Measurements from ENCODE around the gene GMPR2.
"Not testable (repeated sequence)": the region's sequence is repeated elsewhere in the genome, so short reads cannot be mapped to it uniquely, and the experiment has no call there.

GMPR2 gene

DNA sequence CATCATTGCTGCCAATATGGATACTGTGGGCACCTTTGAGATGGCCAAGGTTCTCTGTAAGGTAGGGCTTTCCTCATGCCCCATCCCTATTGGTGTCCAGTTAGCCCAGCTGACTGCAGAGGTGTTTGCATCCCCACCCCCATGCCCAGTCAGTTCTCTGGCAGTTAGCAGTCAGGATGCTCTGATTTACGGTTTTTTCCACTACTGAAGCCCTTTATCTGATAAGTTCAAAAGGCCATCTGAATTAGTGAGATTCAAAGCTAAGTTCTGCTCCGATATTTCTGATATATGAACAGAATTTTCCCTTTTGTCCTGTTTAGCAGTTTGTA, 773 bp downstream of the GMPR2 start:
- peak; percentile 29 for DNase-seq

DNA sequence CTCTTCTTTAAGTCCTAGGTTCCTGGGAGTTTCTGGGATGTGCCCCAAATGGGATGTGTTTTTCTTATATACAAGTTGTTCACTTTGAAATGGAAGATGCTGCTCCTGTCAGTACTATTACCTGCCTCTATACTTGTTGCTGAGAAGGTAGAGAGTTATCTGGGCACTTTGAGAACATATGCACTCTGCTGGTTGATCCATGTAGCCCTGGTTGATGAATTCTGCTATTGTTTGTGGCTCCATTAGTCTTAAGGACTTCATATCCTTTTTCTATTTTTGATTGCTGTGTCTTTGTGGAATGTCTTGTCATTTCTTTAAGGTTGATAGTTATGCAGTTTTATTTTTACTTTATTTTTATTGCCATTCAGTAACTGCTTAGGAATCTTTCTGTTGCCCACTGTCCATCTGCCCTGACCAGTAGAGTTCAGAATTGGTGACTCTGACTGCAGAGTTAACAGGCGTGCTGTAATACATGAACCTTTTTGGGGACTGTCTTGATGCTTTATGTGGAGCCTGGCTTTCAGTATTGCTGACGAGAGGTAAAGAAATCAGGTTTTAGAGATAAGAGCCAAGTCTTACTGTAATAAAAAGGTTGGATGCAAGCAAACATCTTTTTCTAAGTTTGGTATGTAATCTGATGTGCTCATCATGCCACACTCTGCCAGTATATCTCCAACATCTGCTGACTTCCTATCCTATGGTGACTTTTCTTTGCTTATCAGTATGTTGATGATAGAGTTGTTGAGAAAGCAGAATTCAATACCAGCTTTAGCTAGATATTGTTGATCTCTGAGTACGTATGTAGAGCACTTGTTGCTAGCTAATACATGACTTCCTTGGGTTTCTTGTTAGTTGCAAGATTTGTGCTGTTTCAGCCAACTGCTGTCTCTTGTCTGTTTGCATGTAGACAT, 1.6 kb downstream of the GMPR2 start:
- DNase-seq: no peak

DNA sequence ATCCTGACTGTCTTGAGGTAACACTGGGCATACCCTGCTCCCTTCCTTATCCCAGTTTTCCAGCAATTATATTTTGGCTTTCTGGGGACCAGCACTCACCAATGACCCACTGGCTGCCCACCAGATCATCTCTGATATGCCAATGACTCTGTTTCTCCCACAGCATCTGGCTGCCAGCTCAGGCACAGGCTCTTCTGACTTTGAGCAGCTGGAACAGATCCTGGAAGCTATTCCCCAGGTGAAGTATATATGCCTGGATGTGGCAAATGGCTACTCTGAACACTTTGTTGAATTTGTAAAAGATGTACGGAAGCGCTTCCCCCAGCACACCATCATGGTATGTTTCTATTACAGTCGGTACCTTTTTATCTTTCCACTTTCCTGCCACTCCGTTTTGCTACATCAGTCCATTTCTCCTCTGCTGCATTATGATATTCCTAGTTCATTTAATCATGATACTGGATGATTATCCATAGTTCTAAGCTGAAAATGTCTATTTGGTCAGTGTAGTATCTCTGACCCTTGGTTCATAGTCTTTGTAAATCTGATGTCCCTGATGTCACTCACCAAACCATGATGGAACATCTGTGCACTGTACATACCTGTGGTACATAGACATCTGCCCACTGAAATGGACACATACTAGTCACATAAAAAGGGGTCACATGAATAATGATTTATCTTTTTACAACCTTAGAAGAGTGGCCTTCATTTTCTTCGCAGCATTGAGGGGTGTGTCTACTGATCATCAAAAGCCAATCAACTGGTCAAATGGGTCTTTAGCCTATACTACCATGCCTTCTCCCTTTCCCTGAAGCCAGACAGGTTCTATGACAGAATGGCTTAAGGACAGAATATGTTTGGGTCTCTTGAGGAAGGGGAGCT, 3.3 kb downstream of the GMPR2 start:
- DNase-seq: no peak

DNA sequence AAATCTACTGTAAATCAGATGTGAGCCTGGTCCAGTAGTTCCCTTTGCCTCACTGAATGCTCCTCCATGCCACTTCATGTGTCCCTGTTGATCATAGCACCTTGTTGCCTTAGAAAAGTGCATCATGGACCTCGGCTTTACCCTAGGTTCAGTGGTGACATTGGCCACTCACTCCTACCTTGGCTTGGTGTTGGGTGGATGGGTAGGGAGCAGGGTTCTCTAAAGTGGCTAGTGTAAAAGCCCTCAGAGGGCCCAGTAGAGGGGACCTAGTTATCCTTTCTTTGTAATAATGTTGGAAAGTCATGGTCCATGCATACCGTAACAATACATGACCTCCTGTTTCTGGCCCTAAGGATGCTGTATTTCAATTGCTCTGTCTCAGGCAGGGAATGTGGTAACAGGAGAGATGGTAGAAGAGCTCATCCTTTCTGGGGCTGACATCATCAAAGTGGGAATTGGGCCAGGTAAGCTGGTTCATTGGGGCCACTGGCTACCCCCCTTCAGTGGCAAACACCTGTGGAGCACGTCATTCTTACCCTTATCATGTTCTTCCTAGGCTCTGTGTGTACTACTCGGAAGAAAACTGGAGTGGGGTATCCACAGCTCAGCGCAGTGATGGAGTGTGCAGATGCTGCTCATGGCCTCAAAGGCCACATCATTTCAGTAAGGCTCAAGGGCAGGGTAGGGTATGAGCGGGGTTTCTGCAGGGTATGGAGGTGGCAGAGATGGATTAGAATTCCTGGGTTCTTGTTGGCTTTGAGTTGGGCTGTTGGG, 4.1 kb downstream of the GMPR2 start:
- DNase-seq: no peak

DNA sequence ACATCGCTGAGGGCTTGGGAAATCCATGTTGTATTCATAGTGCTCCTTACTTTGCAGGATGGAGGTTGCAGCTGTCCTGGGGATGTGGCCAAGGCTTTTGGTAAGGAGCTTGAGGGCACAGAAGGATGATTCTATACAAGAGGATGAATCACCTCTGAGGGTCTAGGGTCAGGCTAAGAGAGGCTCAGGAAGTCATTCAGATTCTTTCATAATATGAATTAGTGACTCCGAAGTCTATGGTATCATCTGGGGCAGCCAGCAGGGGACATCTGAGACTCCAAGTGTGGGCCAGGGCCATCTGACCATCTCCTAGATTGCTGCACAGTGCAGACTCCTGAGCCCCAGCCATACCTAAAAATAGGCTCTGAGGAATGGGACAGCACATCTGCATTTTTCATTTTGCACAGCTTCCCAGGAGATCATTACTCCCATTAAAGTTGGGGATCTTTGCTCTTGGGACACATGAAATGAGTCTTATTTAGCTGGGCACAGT, 4.8 kb downstream of the GMPR2 start:
- no peak for DNase-seq

DNA sequence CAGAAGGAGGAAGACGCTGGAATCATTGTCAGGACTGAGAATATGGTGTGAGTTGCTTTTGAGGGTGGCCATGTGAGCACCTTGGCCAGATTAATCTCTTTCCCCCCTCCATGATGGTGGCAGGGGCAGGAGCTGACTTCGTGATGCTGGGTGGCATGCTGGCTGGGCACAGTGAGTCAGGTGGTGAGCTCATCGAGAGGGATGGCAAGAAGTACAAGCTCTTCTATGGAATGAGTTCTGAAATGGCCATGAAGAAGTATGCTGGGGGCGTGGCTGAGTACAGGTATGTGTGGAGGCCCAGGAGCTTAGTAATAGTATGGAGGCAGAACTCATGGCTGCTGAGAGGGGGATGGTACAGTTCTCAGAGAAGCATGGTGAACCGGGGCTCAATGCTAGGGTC, 5.4 kb downstream of the GMPR2 start:
- no peak for DNase-seq

DNA sequence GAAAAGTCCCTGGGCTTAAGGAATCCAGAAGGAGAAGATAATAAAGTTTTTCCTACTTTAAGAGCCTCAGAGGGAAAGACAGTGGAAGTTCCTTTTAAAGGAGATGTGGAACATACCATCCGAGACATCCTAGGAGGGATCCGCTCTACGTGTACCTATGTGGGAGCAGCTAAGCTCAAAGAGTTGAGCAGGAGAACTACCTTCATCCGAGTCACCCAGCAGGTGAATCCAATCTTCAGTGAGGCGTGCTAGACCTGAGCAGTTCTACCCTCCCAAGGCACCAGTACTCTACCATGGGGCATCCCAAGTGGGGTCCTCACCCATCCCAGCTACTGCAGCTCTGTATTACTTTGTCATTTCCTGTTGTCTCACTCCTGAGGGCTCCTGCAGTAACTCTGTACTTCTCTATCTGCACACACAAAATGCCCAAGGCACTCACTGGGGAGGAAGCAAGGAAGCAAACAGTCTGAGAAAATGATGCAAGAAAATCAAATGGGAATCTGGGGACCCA, 5.9 kb downstream of the GMPR2 start:
- no peak for DNase-seq

DNA sequence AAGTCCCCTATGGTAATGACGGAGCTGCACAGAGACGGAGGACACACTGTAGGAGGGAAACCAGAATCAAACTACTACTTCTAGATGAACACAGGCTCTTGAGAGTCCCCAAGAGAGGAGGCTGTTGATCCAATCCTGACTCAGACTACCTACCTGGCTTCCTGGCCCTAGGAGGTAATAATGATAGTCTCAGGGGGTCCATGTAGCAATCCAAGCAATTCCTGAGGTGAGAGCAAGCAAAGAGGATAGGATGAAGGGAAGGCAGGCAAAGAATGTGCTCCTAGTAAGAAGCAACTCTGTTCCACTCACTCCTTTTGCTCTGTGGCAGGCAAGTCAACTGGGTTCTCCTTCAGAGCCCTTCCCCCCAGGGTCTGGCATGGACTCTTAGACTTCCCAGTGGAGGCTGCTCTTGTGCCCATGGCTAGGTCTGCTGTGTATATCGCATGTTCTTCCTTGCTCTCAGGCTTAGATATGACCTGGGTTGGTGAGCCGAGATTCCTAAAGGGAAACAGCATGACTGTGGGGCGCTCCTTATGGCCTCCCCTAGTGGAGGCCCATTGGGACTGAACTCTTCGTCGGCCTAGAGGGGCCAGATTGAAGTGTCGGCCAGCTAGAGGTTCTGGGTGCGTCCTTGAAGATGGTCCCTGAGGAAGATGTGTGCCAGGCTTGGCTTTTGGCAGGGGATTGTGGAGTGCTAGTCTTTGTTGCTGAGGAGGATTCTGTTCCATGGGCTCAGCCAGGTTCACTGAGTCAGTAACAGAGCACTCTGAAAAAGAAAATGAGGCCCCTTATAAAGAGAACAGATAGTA, 7.6 kb downstream of the GMPR2 start:
- no peak for DNase-seq

DNA sequence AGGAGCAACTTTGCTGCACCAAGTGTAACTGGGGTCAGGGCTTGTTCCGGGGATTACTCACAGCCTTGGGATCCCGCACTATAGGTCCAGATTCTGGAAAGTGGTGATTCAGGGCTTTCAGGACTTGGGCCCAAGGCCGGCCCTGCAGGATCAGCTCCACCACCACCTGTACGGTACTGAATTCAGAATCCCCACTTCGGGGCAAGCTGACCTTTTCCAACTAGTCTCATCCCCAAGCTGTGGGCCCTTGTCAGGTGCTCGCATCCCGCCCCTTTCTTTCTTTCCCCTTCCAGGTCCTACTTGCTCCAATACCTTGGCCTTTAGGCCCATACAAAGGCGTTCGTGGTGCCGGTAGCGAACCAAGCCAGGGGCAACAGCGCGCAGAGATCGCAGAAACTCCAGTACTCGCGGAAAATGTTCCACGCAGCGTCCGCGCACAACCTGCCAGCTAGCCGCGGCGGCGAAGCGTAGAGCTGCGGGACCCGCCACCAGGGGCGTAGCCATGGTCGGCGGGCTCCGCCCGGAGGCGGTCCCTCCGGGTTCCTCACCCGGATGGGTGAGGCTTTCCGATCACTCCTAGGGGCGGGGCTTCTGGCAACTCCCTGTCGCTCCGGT, 9.2 kb downstream of the GMPR2 start:
- peak; percentile 95 for DNase-seq

DNA sequence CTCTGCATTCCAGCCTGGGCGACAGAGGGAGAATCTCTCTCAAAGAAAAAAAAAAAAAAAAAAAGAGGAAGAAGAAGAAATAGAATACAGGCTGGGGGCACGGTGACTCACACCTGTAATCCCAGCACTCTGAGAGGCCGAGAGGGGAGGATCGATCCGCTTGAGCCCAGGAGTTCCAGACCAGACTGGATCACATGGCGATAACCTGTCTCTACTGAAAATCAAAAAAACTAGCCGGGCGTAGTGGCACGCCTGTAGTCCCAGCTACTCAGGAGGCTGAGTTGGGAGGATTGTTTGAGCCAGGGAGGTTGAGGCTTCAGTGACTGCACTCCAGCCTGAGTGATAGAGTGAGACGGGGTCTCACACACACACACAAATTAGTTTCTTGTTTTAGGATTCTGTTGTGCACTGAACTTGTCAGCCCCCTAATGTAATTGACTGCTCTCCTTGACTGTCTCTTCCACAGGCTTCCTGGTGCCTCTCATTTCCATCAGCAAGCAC, 10.7 kb downstream of the GMPR2 start:
- no peak for DNase-seq

DNA sequence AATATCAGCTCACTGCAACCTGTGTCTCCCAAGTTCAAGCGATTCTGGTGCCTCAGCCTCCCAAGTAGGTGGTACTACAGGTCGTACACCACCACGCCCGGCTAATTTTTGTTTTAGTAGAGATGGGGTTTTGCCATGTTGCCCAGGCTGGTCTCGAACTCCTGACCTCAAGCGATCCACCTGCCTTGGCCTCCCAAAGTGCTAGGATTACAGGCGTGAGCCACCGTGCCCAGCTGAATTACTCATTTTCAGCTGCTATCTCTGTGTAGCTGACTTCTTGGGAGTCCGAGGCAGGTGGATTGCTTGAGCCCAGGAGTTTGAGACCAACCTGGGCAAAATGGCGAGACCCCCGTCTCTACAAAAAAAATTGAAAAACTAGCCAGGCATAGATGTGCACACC, 12.6 kb downstream of the GMPR2 start:
- DNase-seq: not testable (repeated sequence)

DNA sequence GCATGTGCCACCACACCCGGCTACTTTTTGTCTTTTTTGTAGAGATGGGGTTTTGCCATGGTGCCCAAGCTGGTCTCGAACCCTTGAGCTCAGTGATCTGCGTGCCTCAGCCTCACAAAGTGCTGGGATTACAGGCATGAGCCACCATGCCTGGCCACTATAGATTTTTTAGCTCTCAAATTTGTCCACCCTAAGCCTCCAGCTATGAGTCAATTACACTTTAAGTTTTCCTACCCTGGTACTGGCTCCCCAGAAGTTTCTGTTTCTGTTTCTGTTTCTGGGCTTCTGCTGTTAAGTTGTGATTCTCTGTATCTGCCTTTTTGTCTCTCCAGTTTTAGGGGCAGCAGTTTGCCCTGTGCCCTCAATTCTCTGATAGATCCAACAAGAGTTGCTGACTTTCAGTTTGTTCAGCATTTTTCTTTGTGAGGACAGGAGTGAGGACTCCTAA, 14.1 kb downstream of the GMPR2 start:
- DNase-seq: peak; percentile 82

DNA sequence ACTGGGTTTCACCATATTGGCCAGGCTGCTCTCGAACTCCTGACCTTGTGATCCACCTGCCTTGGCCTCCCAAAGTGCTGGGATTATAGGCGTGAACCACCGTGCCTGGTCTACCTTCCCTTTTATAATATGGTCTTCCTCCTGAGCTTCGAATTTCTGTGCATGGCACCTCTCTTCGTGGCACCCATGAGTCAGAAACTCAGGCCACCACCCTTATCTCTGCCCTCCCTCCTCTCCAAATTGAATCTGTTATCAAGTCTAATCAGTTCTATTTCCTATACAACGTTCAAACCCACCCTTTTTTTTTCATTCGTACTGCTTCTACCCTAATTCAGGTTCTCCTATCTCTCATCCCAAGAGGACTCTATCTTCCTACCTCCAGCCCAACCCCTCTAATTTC, 14.7 kb downstream of the GMPR2 start:
- peak; percentile 30 for DNase-seq

DNA sequence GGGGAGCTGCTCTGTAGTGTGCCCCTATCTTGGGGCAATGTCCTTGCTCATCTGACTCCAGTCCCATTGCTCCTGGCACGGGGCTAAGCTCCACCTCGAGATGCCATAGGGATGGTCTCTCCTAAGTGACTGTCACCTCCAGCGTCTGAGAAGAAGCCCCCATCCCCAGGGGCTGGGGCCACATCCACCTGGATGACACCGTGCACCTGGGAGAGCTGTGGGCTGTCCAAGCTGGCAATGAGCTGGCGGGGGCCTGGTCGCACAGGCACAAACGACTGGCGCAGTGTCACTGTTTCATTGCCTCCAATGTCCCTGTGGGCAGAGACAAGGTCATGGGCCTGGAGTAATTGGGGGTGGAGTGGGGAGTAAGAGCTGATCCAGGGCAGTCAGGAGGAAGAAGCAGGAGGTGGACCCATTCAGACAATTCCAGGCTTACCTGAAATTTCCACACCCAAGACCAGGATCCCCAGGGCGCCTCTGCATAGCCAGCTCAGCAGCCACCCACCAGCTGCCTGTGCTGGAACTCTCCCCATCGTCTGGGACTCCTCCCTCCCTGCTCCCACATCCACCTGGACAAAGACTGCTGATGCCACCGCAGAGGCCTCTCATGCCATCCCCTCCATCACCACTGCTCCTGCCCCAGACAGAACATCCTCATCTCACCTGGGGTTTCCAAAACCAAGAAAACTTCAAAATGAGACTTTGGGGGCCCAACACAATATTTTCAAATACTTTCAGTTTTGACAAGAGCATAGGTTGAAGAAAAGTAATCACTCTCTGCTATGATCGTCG, 16.7 kb downstream of the GMPR2 start:
- no peak for DNase-seq

DNA sequence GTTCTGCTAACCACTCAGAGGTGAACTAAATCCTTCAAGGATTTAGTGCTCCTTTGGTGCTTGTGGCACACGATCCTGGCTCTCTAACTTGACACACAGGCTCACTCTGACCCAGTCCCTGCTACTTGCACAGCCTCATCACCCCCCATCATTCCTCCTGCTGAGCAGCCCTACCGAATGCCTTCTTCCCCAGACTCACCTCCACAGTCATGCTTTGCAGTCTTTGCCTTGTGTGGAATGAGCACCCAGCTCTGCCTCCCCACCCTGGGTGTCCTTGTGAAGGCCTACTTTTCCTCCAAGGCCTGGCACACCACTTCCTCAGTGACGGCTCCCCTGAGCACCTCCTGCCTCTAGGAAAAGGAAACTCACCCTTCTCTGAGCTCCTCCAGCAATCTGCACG, 17.6 kb downstream of the GMPR2 start:
- no peak for DNase-seq

DNA sequence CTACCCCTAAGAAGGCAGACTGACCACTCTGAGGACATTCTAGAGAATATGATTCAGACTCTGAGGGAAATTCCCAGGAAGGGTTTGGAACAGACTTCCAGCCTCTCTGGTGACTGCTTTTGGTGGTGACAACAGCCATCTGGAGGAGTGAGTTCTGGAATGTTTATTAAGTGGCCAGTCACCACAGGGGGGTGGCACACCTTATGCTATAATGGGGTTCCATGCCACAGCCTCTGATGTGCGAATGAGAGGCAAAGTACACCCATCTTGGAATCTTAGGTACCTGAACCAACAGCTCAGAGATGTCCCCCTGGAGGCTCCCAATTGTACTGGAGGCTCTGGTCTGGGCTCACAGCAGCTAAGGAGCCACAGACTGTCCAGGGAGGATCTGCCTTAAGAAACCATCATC, 19.2 kb downstream of the GMPR2 start:
- no peak for DNase-seq

DNA sequence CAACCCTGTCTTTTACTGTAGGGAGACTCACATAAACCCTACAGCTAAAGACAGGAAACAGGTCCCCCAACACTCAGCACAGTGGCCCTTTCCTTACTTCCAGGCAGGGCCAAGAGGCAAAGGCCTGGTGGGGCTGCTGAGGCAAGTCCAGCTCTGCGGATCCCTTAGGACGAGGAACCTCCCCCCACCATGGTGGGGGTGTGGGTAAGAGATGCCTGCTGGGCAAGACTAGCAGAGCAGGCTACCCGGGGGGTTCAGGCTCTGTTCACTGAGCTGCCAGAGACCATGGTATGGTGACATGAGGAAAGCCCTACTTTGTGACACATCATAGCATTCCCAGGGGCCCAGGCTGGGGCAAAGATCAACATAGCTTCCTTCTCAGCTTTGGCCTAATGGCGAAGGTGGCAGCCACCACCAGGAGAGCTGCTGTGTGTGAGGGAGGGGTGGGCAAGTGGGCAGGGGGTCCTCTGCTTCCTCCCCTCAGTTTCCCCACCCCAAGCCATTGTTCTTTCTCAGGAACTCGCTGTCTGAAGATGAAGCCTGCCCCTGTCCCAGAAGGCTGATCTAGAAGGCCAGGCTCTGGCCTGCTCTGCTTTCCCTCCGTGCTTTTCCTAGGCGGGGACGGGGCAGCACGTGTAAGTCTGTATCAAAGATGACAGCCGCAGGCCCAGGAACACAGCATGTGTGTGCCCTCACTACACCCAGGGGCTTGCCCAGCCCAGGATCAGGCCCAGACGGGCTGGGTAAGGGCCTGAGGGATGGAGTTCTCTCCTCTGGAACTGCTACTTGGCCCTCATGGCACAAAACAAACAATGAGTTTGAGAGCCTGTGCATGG, 19.8 kb downstream of the GMPR2 start:
- DNase-seq: no peak

DNA sequence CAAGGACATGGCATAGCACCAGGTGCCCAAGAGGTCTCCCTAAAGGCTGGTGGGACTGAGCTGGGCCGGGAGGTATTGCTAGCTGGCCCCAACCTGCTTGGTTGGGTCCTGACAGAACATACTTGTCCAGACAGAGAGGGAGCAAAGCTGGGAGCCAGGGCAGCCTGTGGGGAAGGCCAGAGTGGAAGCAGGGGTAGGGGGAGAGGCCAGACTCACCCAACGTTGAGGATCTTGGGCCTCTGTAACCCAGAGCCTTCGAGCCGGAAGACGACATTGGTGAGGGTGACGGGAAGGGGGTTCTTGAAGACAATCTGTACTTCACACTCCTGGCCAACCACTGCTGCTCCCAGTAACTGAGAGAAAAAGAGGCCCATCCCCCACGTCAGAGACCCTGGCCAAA, 21.2 kb downstream of the GMPR2 start:
- DNase-seq: no peak

DNA sequence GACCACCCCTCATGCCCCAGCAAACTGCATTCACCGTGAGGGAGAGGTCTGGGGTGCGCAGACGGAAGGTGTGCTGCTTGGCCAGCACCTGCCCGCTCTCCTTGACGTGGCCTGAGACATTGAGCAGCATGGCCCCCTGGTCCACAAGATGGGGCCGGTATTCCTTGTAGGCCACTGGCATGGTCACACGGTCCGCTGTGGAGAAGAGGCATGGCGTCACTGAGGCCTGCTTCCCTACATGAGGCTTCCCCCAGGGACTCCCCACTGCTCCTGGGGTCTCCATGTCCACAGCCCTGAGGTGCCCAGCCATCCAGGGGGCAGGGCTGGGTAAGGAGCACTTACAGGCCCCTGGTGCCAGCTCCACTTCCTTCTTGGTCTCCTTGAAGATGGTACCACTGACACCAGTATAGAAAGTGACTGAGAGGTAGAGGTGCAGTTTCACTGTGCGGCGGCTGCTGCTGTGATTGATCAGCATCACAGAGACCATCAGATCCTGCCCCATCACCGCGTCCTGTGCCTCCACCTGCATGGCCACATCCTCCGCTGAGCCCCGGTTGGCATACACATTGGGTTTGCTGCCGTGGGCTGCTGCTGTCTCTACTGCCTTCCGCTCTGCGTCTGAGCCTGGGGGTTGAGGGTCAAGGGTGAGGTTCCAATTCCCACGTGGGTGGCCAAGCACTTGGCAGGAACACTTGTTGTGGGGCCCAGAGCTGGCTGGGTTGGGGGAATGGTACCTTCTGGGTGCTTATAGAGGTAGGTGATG, 22.1 kb downstream of the GMPR2 start:
- DNase-seq: no peak

Data from activated CD4-positive, alpha-beta T cell treated with anti-CD3 and anti-CD28 coated beads, Interleukin-2, Interleukin-6, amounts not matched to agents 100 ng/mL and 50 ng/mL, durations not matched to agents 16 hours and 8 hours (primary cell).